ENCODE measurements around the gene OR52E8.
A peak's percentile ranks its signal among the peaks of the same experiment; 100 is the strongest.

Gene OR52E8

DNA sequence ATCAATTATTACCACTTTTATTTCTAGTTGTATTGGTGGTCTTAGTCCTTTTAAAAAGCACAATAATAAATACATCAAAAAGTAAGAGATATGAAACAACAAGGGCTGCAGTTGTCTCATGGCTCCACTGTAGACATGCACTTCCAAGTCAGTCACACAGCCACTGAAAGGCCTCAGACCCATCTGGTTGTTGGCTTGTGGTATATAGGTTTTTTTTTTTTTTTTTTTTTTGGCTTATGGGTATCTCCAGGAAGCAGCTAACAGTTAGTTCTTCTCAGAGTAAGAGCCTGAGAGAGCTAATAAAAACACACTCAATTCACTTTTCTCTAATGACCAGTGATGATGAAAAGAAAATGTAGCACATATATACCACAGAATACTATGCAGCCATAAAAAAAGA is 9.8 kb downstream of the OR52E8 start:
- Histone ChIP-seq H3K4me1 (ENCODE audit: control insufficient read depth, insufficient read depth, low read length) (no peaks in the 10 kb centered on the region), H3K36me3 (ENCODE audit: control insufficient read depth in 2 of 2, insufficient read depth in 2 of 2, low read length in 2 of 2) (no peaks in the 10 kb centered on the region), H3K27ac (ENCODE audit: low read length) (no peak overlapping the region), H3K9me3 (ENCODE audit: control insufficient read depth in 2 of 2, low read length in 2 of 2) (no peaks in the 10 kb centered on the region), H3K9ac (ENCODE audit: low read length in 2 of 2) (no peak overlapping the region), H3K4me3 (ENCODE audit: low read length in 2 of 2) (no peak overlapping the region), H3K27me3 (ENCODE audit: control insufficient read depth in 1 of 2, insufficient read depth in 2 of 2, low read length in 2 of 2) (no peaks in the 10 kb centered on the region)

DNA sequence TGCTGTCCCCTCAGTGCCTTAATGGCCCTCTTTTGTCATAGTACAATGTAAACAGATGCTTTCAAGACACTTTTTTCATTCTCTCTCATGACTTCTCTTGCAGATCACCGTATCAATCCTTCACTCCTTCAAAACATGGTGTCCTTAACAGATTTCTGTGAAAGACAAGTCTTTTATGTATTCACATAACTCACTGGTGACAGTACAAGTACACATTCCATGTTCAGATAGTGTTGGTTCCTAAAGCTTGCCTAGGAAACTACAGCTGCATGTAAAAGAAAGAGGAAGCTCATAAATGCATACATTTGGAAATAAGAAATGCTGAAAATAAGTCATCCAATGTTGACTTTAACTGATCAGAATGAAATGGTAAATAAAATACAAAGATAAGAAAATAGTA is 10.8 kb downstream of the OR52E8 start:
- Histone ChIP-seq H3K36me3 (ENCODE audit: control insufficient read depth in 2 of 2, insufficient read depth in 2 of 2, low read length in 2 of 2) (no peaks in the 10 kb centered on the region), H3K4me1 (ENCODE audit: control insufficient read depth, insufficient read depth, low read length) (no peaks in the 10 kb centered on the region), H3K4me3 (ENCODE audit: low read length in 2 of 2) (no peak overlapping the region), H3K9ac (ENCODE audit: low read length in 2 of 2) (no peak overlapping the region), H3K27ac (ENCODE audit: low read length) (no peak overlapping the region), H3K9me3 (ENCODE audit: control insufficient read depth in 2 of 2, low read length in 2 of 2) (no peaks in the 10 kb centered on the region), H3K27me3 (ENCODE audit: control insufficient read depth in 1 of 2, insufficient read depth in 2 of 2, low read length in 2 of 2) (no peaks in the 10 kb centered on the region)

- no peaks in the 10 kb centered on the region for H3K36me3 ChIP-seq (ENCODE audit: control insufficient read depth in 2 of 2, insufficient read depth in 2 of 2, low read length in 2 of 2)
- H3K27ac ChIP-seq (ENCODE audit: low read length) = no peak within 1 kb of the TSS
- no peaks in the 10 kb centered on the region for H3K27me3 ChIP-seq (ENCODE audit: control insufficient read depth in 1 of 2, insufficient read depth in 2 of 2, low read length in 2 of 2)
- no peaks in the 10 kb centered on the region for H3K9me3 ChIP-seq (ENCODE audit: control insufficient read depth in 2 of 2, low read length in 2 of 2)
- no peak within 1 kb of the TSS for H3K4me3 ChIP-seq (ENCODE audit: low read length in 2 of 2)
- H3K9ac ChIP-seq (ENCODE audit: low read length in 2 of 2) = no peak within 1 kb of the TSS
- H3K4me1 ChIP-seq (ENCODE audit: control insufficient read depth, insufficient read depth, low read length) = no peaks in the 10 kb centered on the region
These were observed 15.7 kb downstream of the OR52E8 start, which contains the start of gene OR52E6 for GRCh38 chr11:5841797-5842196. Gene OR52E6 (minus strand): TSS chr11:5841897. CDS start chr11:5841897, 0 bp downstream.

DNA sequence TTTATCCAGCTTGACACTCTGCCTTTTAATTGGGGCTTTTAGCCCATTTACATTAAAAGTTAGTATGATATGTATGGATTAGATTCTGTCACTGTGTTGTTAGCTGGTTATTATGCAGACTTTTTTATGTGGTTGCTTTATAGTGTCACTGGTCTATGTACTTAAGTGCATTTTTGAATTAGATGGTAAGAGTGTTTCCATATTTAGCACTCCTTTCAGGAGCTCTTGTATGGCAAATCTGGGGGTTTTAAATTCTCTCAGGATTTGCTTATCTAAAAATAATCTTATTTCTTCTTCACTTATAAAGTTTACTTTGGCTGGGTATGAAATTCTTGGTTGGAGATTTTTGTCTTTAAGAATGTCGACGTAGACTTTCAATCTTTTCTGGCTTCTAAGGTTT is 19.8 kb downstream of the OR52E8 start:
- H3K9ac ChIP-seq (ENCODE audit: low read length in 2 of 2) = no peak overlapping the region
- H3K4me1 ChIP-seq (ENCODE audit: control insufficient read depth, insufficient read depth, low read length) = no peaks in the 10 kb centered on the region
- H3K36me3 ChIP-seq (ENCODE audit: control insufficient read depth in 2 of 2, insufficient read depth in 2 of 2, low read length in 2 of 2) = no peaks in the 10 kb centered on the region
- H3K27ac ChIP-seq (ENCODE audit: low read length) = no peak overlapping the region
- H3K9me3 ChIP-seq (ENCODE audit: control insufficient read depth in 2 of 2, low read length in 2 of 2) = no peaks in the 10 kb centered on the region
- no peak overlapping the region for H3K4me3 ChIP-seq (ENCODE audit: low read length in 2 of 2)
- no peaks in the 10 kb centered on the region for H3K27me3 ChIP-seq (ENCODE audit: control insufficient read depth in 1 of 2, insufficient read depth in 2 of 2, low read length in 2 of 2)

DNA sequence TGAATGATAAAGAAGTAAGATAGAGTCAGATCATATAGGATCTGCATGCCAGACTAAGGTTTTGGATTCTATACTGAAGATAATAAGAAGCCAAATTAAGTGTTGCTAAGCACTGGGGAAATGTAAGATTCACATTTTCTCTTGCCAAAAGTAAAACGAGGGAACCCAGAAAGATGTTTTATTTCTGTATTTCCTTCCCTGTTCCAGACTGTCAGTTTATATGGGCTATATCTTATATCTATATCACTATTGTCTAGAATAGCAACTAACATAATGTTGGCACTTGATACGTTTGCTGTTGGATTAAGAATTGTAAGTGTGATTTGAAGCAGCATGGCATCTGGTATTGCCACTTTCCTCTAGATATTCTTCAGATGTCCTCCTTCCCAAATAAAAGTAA is 24.0 kb downstream of the OR52E8 start:
- Histone ChIP-seq H3K36me3 (ENCODE audit: control insufficient read depth in 2 of 2, insufficient read depth in 2 of 2, low read length in 2 of 2) (no peaks in the 10 kb centered on the region), H3K27ac (ENCODE audit: low read length) (no peak overlapping the region), H3K4me1 (ENCODE audit: control insufficient read depth, insufficient read depth, low read length) (no peaks in the 10 kb centered on the region), H3K27me3 (ENCODE audit: control insufficient read depth in 1 of 2, insufficient read depth in 2 of 2, low read length in 2 of 2) (no peaks in the 10 kb centered on the region), H3K4me3 (ENCODE audit: low read length in 2 of 2) (no peak overlapping the region), H3K9ac (ENCODE audit: low read length in 2 of 2) (no peak overlapping the region), H3K9me3 (ENCODE audit: control insufficient read depth in 2 of 2, low read length in 2 of 2) (peaks cover 0 to 2% of the 10 kb centered on the region in 2 donors)

- H3K27ac ChIP-seq (ENCODE audit: low read length) = no peak overlapping the region
- no peaks in the 10 kb centered on the region for H3K4me1 ChIP-seq (ENCODE audit: control insufficient read depth, insufficient read depth, low read length)
- H3K27me3 ChIP-seq (ENCODE audit: control insufficient read depth in 1 of 2, insufficient read depth in 2 of 2, low read length in 2 of 2) = no peaks in the 10 kb centered on the region
- no peaks in the 10 kb centered on the region for H3K36me3 ChIP-seq (ENCODE audit: control insufficient read depth in 2 of 2, insufficient read depth in 2 of 2, low read length in 2 of 2)
- H3K4me3 ChIP-seq (ENCODE audit: low read length in 2 of 2) = no peak overlapping the region
- H3K9me3 ChIP-seq (ENCODE audit: control insufficient read depth in 2 of 2, low read length in 2 of 2) = peaks cover 0 to 2% of the 10 kb centered on the region in 2 donors
- H3K9ac ChIP-seq (ENCODE audit: low read length in 2 of 2) = no peak overlapping the region
These were observed 26.2 kb downstream of the OR52E8 start for GRCh38 chr11:5831196-5831829.

DNA sequence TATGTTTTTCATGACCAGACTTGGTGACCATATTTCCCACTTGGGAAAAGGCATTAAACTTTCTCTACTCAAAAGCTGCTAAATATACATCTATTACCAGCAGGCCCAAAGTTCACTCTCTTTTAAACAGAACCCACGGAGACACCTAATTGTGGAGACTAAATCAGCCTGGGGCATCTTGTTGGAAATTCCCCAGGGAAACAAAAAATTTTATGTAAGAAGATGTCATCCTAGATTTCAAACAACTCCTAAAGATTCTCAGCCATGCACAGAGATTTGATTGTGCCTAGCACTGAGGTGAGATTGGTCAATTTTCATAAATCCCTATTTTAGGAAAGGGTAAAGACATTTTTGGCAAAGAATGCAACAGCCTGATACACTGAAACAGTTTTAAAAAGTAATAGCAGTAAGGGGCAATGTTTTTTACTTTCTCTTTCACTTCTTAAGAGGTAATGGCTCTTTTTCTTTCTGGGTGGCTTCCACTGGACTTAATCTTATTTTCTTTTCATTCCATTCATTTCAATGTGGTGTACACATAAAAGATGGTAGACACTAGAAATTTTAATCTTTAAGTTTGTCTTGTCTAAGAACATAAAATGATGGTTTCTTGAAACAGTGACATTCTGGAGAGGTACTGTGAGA is 39.1 kb downstream of the OR52E8 start:
- no peaks in the 10 kb centered on the region for H3K27me3 ChIP-seq (ENCODE audit: control insufficient read depth in 1 of 2, insufficient read depth in 2 of 2, low read length in 2 of 2)
- H3K4me3 ChIP-seq (ENCODE audit: low read length in 2 of 2) = no peak overlapping the region
- no peaks in the 10 kb centered on the region for H3K9me3 ChIP-seq (ENCODE audit: control insufficient read depth in 2 of 2, low read length in 2 of 2)
- no peaks in the 10 kb centered on the region for H3K4me1 ChIP-seq (ENCODE audit: control insufficient read depth, insufficient read depth, low read length)
- no peak overlapping the region for H3K9ac ChIP-seq (ENCODE audit: low read length in 2 of 2)
- no peak overlapping the region for H3K27ac ChIP-seq (ENCODE audit: low read length)
- no peaks in the 10 kb centered on the region for H3K36me3 ChIP-seq (ENCODE audit: control insufficient read depth in 2 of 2, insufficient read depth in 2 of 2, low read length in 2 of 2)

GRCh38 chr11:5815534-5815933 is 42.0 kb downstream of the OR52E8 start:
- H3K36me3 ChIP-seq (ENCODE audit: control insufficient read depth in 2 of 2, insufficient read depth in 2 of 2, low read length in 2 of 2) = no peaks in the 10 kb centered on the region
- no peaks in the 10 kb centered on the region for H3K27me3 ChIP-seq (ENCODE audit: control insufficient read depth in 1 of 2, insufficient read depth in 2 of 2, low read length in 2 of 2)
- H3K9me3 ChIP-seq (ENCODE audit: control insufficient read depth in 2 of 2, low read length in 2 of 2) = no peaks in the 10 kb centered on the region
- no peak overlapping the region for H3K9ac ChIP-seq (ENCODE audit: low read length in 2 of 2)
- no peak overlapping the region for H3K4me3 ChIP-seq (ENCODE audit: low read length in 2 of 2)
- no peak overlapping the region for H3K27ac ChIP-seq (ENCODE audit: low read length)
- no peaks in the 10 kb centered on the region for H3K4me1 ChIP-seq (ENCODE audit: control insufficient read depth, insufficient read depth, low read length)

- no peak overlapping the region for H3K27ac ChIP-seq (ENCODE audit: low read length)
- H3K36me3 ChIP-seq (ENCODE audit: control insufficient read depth in 2 of 2, insufficient read depth in 2 of 2, low read length in 2 of 2) = no peaks in the 10 kb centered on the region
- H3K9ac ChIP-seq (ENCODE audit: low read length in 2 of 2) = no peak overlapping the region
- H3K4me1 ChIP-seq (ENCODE audit: control insufficient read depth, insufficient read depth, low read length) = peaks cover 6% of the 10 kb centered on the region
- H3K27me3 ChIP-seq (ENCODE audit: control insufficient read depth in 1 of 2, insufficient read depth in 2 of 2, low read length in 2 of 2) = peaks cover 3 to 6% of the 10 kb centered on the region in 2 donors
- H3K4me3 ChIP-seq (ENCODE audit: low read length in 2 of 2) = no peak overlapping the region
- H3K9me3 ChIP-seq (ENCODE audit: control insufficient read depth in 2 of 2, low read length in 2 of 2) = no peaks in the 10 kb centered on the region
These were observed 47.3 kb downstream of the OR52E8 start for GRCh38 chr11:5809905-5810795.

DNA sequence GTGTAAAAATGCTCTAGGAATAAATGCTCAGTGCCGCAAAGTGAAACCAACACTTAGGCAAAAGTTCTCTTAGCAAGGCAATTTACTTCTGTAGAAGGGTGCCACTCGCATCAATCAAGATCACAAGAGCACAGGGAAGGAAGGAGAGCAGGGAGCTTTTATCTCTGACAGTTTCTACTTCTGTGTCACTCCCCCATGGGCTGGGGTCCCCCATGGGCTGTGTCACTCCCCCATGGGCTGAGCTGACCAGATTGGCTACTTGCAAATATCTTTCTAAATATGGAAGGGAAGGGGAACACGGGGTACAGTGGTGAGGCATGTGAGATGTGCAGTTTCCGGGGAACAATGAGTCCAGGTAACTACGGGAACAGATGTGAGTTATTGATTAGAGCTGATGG is 48.4 kb downstream of the OR52E8 start:
- H3K9ac ChIP-seq (ENCODE audit: low read length in 2 of 2) = peak overlapping the region; percentile 17 to 43
- H3K9me3 ChIP-seq (ENCODE audit: control insufficient read depth in 2 of 2, low read length in 2 of 2) = no peaks in the 10 kb centered on the region
- peaks cover 6% of the 10 kb centered on the region for H3K4me1 ChIP-seq (ENCODE audit: control insufficient read depth, insufficient read depth, low read length)
- H3K4me3 ChIP-seq (ENCODE audit: low read length in 2 of 2) = peak overlapping the region; percentile 73
- no peak overlapping the region for H3K27ac ChIP-seq (ENCODE audit: low read length)
- peaks cover 3 to 6% of the 10 kb centered on the region in 2 donors for H3K27me3 ChIP-seq (ENCODE audit: control insufficient read depth in 1 of 2, insufficient read depth in 2 of 2, low read length in 2 of 2)
- H3K36me3 ChIP-seq (ENCODE audit: control insufficient read depth in 2 of 2, insufficient read depth in 2 of 2, low read length in 2 of 2) = no peaks in the 10 kb centered on the region

Measured in stomach smooth muscle (tissue), 2 donors.